IMR-90 (cell line): ENCODE measurements around the gene TENM3.

Experiments used
- CEBPB ChIP-seq: IDR thresholded peaks from 2 replicates; pipeline ENCODE4 v1.6.1; 2012; ENCODE audit warnings: low read depth, low read length, improper control_type of control experiment
- CTCF ChIP-seq: conservative IDR thresholded peaks from 2 replicates; pipeline ENCODE4 v1.5.1; 2012; ENCODE audit warnings: mild to moderate bottlenecking, low read depth, low read length, improper control_type of control experiment
- FOS ChIP-seq: fragments of 150-350 bp; IDR thresholded peaks from 2 replicates; pipeline ENCODE4 v1.6.1; 2016; ENCODE audit warnings: low read depth, low read length
- MAFK ChIP-seq: IDR thresholded peaks from 2 replicates; pipeline ENCODE4 v1.6.1; 2012; ENCODE audit warnings: low read depth, low read length, improper control_type of control experiment
- RFX5 ChIP-seq: IDR thresholded peaks from 2 replicates; pipeline ENCODE4 v1.8.0; 2012; ENCODE audit warnings: low read depth, mild to moderate bottlenecking, low read length, moderate library complexity

- no peak for TF ChIP-seq CEBPB
- no peak for TF ChIP-seq CTCF
- TF ChIP-seq FOS, result no peak
- no peak for TF ChIP-seq MAFK
- TF ChIP-seq RFX5, result no peak
Measured at GRCh38 chr4:182818926-182819730, 575.9 kb downstream of the TENM3 start.
